ENCODE results near the gene STIM1.
A peak's percentile ranks its signal among the peaks of the same experiment; 100 is the strongest.
"Not testable (repeated sequence)": the region's sequence is repeated elsewhere in the genome, so short reads cannot be mapped to it uniquely, and the experiment has no call there.

STIM1 gene

DNA sequence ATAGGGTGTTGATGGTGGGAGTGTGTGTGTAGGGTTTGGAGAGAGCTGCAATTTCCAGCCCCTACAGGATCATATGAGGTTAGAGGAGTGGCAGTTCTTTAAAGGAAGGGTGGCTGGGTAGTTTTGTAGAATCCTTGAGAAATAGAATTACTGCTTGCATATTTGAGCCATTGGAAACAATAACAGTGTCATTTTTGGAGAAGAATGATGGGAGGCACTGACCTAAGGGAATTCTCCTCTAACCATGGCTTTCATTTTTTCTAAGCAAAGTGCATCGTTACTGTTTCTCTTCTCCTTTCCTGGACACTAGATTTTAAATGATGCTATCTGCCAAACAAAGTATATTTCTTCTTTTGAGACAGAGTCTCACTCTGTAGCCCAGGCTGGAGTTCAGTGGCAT, 172.3 kb downstream of the STIM1 start:
- in situ Hi-C loops (cut with MboI; ENCODE audit: low pct_unique_long_range_greater_than_20kb, low sequenced_read_pairs) = no loop called here
- no peak for DNase-seq

DNA sequence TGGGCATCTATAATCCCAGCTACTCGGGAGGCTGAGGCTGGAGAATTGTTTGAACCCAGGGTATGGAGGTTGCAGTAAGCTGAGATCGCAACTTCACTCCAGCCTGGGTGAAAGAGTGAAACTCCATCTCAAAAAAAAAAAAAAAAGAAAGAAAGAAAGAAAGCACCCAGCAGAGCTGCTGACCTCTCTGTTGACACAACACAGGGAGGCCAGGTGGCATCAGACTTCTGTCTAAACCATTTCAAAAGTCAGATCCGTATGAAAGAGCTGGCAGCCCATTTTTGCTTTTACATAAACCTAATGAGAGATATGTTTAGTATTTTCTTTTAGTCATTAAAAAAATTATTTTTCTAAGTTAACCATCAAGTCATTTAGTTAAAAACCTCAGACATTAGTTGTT, 174.7 kb downstream of the STIM1 start:
- in situ Hi-C loops (cut with MboI; ENCODE audit: low pct_unique_long_range_greater_than_20kb, low sequenced_read_pairs) = no loop called here
- DNase-seq = no peak

DNA sequence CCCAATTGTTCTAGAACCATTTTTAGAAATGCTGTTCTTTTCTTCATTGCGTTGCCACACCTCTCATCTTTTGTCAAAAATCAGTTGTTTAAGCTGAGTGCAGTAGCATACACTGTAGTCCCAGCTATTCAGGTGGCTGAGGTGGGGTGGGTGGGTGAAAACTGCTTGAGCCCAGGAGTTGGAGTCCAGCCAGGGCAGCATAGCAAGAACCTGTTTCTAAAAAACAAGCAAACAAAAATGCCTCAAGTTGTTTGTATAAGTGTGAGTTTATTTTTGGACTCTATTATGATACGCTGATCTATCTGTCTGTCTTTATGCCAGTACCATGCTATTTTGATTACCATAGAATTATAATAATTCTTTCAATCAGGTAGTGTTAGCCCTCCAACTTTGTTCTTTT, 176.6 kb downstream of the STIM1 start:
- no peak for DNase-seq
- in situ Hi-C loops (cut with MboI; ENCODE audit: low pct_unique_long_range_greater_than_20kb, low sequenced_read_pairs) = no loop called here

DNA sequence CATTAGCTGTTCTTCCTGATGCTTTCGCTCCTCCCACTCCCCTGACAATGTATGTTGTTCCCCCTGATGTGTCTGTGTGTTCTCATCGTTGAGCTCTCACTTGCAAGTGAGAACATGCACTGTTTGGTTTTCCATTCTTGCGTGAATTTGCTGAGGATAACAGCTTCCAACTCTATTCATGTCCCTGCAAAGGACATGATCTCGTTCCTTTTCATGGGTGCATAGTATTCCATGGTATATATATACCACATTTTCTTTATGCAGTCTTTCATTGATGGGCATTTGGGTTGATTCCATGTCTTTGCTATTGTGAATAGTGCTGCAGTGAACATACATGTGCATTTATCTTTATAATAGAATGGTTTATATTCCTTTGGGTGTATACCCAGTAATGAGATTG, 180.5 kb downstream of the STIM1 start:
- no peak for DNase-seq
- in situ Hi-C loops (cut with MboI; ENCODE audit: low pct_unique_long_range_greater_than_20kb, low sequenced_read_pairs) = no loop called here

DNA sequence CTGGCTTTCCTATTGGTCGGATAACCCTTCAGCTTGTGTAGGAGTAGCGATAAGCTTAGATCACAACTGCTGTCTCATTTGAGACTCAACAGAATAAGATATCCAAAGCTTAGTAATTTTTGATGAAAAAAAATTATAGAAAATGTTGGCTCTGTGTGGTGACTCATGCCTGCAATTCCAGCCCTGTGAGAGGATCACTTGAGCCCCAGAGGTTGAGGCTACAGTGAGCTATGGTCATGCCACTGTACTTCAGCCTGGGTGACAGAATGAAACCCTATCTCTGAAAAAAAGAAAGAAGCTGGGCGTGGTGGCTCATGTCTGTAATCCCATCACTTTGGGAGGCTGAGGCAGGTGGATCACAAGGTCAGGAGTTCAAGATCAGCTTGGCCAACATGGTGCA, 183.5 kb downstream of the STIM1 start:
- DNase-seq = no peak
- in situ Hi-C loops (cut with MboI; ENCODE audit: low pct_unique_long_range_greater_than_20kb, low sequenced_read_pairs) = no loop called here

DNA sequence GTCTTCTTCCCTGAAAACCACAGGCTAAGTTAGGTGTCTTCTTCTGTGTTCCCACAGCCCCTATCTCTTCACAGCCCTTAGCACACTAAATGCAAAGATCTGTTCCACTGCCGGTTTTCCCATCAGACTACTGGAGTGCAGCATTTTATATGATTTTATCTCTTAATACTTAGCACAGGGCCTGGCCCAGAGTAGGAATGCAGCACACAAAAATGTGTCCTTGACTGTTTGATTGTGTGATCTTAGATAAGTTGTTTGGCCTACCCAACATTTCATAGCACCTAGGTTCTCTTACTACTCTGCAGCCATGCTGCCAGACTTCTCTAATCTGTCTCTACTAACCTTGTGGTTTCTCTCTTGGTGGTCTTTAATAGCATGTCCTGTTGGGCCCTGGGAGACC, 185.0 kb downstream of the STIM1 start:
- no peak for DNase-seq
- in situ Hi-C loops (cut with MboI; ENCODE audit: low pct_unique_long_range_greater_than_20kb, low sequenced_read_pairs) = no loop called here

DNA sequence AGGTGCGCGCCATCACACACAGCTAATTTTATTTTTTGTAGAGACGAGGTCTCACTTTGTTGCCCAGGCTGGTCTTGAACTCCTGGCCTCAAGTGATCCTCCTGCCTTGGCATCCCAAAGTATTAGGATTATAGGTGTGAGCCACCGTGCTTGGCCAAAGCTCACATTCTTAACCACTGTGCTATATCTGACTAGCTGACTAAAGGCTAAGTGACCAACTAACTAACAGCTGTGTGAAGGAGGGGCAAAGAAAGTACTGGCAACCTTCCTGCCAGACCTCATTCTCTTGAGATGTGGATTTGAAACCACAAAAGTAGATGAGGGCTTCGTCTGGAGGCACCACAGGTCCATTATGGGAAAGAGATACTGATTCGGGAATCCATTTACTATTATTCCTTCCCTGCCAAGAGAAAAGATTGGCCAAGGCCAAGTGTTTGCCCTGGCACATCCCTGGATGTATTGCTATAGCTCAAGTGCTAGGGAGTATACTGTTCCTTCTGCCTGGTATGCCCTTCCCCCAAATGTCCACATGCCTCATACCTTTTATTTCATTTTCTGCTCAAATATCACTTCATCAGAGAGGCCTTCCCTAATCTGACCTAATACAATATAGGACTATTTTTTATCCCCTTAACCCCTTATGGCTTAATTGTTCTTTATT, 186.4 kb downstream of the STIM1 start:
- no peak for DNase-seq
- in situ Hi-C loops (cut with MboI; ENCODE audit: low pct_unique_long_range_greater_than_20kb, low sequenced_read_pairs) = no loop called here

DNA sequence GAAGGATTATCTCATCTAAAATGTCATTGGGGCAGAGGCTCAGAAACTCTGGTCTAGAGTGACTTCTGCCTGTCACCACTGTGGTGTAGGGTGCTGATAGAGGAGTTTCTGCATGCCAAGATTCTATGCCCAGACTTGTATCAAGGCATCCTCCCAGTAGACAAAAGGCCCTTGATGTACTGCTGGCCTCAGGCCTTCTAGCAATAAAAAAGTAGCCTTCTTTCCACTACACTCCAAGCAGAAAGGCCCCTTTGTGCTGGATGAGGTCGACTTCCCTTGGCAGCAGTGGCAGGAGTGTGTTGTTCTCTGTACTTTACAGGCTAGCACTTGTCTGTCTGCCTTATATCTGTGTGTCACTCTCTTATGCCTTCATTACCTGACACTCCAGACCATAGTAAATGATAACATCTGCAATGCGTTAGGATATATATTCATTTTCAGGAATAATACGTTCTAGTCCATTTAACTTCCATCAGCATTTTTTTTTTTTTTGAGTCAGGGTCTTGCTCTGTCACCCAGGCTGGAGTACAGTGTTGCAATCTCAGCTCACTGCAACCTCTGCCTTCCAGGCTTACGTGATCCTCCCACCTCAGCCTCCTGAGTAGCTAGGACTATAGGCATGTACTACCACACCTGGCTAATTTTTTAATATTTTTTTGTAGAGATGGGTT, 189.6 kb downstream of the STIM1 start:
- in situ Hi-C loops (cut with MboI; ENCODE audit: low pct_unique_long_range_greater_than_20kb, low sequenced_read_pairs) = no loop called here
- DNase-seq = no peak

DNA sequence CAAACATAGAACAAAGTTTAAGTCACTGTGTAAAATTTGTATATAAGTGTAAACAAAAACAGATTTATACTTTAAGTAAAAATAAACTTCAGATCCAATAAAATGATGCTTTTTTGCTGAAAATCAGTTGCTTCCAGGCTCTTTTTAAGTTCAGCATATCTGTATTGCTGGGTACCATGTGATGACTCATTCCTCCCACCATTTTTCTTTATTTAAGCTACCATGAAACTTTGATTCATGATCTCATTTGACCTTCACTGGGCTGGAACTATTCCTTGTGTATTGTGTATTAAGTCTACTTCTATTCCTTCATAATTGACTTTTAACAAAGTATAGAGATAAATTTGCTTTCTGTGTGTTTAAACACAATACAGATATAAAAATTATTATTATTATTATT, 192.9 kb downstream of the STIM1 start:
- in situ Hi-C loops (cut with MboI; ENCODE audit: low pct_unique_long_range_greater_than_20kb, low sequenced_read_pairs) = no loop called here
- no peak for DNase-seq

DNA sequence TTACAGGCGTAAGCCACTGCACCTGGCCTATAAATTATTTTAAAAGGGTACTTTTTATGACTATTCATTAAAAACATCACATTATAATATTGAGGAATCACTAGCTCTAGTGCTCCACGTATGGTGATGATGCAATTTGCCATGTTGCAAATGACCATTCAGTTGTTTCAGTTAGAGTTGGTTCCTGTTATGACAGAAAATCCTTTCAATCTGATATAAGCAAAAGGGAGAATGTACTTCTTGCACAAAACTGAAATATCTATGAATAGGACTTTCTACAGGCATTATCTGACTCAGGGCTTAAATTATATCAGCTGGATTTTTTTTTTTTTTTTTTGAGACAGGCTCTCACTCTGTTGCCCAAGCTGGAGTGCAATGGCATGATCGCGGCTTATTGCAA, 193.5 kb downstream of the STIM1 start:
- DNase-seq = peak; percentile 12
- in situ Hi-C loops (cut with MboI; ENCODE audit: low pct_unique_long_range_greater_than_20kb, low sequenced_read_pairs) = no loop called here

DNA sequence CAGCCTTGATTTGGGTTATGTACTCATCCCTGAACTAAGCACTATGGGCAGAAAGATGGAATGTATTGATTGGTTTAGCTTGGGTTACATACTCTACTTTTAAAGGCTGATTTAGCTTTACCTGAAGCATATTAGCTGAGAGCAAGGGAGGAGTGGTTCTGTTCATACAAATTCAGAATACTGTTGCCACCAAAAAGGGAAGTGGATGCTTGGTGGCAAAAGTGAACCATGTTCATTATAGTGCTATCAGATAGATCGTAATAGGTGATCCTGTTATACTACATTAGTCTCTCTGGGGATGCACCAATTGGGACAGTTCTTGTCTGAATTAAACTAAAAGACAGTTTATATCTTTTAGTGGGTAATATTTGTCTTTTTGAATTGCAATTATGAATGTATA, 194.7 kb downstream of the STIM1 start:
- DNase-seq = no peak
- in situ Hi-C loops (cut with MboI; ENCODE audit: low pct_unique_long_range_greater_than_20kb, low sequenced_read_pairs) = no loop called here

DNA sequence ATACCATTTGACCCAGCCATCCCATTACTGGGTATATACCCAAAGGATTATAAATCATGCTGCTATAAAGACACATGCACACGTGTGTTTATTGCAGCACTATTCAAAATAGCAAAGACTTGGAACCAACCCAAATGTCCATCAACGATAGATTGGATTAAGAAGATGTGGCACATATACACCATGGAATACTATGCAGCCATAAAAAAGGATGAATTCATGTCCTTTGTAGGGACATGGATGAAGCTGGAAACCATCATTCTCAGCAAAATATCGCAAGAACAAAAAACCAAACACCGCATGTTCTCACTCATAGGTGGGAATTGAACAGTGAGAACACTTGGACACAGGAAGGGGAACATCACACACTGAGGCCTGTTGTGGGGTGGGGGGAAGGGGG, 197.7 kb downstream of the STIM1 start:
- DNase-seq; in situ Hi-C loops (cut with MboI; ENCODE audit: low pct_unique_long_range_greater_than_20kb, low sequenced_read_pairs): not testable (repeated sequence)

DNA sequence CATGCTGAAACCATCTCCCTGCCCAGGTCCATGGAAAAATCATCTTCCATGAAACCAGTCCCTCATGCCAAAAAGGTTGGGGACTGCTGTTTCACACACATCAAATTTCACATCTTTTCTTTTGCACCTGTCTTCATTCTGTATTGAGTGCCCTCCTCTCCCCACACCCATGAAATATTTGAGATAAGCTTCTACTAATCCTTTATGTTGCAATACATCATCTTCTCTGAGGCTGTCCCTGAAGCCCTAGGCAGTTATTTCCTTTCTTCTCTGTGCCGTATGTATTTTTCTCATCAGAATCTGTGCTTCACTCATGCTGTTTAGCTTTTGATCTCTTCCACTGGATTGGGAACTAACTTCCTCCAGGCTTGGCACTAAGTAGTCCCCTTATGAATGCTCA, 199.2 kb downstream of the STIM1 start:
- no peak for DNase-seq
- in situ Hi-C loops (cut with MboI; ENCODE audit: low pct_unique_long_range_greater_than_20kb, low sequenced_read_pairs) = no loop called here

DNA sequence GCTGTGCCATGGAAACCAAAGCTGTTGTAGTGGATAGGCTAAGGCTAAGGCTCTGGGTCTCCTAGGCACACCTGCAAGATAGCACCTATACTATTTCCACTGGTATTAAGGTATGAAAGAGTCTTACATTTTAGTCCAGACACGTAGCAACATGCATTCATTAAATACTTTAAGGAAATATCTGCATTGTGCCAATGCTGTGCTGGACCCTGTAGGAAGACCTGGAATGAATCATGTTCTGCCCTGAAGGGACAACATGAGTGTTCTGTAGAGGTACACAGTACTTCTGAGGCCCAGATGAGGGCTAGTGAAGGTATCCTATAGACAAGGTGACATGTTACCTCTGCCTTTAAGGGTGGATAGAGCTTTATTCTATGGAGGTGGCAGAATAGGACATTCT, 204.0 kb downstream of the STIM1 start:
- no peak for DNase-seq
- in situ Hi-C loops (cut with MboI; ENCODE audit: low pct_unique_long_range_greater_than_20kb, low sequenced_read_pairs) = no loop called here

DNA sequence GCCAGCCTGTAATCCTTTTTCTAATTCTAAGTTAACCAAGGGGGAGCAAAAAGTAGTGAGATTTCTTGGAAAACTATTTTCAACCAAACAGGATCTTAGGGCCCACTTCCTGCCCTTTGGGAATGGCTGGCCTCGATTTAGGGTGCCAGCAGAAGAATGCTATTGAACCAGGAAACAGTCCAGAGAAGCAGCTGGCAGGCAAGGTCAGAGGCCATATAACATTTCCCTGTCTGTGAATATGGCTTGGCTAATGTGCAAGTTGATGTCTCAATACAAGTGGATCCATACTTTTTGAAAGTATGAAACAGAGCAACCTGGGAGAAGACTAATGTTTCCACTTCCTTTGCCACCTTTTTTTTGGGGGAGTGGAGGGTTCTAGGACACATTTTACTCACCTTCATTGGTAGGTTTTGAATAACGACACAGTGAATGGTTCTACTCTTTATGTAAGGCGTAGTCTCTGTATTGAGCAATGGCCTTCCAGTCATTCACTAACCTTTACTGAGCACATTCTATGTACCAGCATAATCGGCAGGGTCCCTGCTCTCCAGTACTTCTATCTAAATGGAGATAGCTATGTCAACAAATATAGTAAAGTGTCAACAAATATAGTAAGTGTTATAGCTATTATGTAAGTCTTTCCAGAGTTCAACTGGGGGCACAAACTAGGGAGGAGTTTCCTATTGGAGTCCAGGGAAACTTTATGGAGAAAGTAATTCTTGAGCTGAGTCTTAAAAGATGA, 204.9 kb downstream of the STIM1 start:
- DNase-seq = no peak
- in situ Hi-C loops (cut with MboI; ENCODE audit: low pct_unique_long_range_greater_than_20kb, low sequenced_read_pairs) = loop anchor here (10.0 kb wide), 1 partner anchor 206 kb away; the partner anchor contains the start of gene STIM1

DNA sequence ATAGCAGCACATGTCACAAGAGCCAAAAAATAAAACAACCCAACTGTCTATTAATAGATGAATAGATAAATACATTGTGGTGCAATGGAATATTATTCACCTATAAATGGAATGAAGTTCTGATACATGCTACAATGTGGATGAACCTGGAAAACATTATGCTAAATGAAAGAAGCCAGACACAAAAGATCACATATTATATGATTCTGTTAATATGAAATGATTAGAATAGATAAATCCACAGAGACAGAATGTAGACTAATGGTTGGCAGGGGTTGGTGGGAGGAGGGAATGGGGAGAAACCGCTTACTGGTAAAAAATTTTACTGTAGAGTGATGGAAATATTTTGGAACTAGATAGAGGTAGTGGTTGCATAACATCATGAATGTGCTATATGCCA, 206.2 kb downstream of the STIM1 start:
- in situ Hi-C loops (cut with MboI; ENCODE audit: low pct_unique_long_range_greater_than_20kb, low sequenced_read_pairs) = loop anchor here (10.0 kb wide), 1 partner anchor 207 kb away; the partner anchor contains the start of gene STIM1
- DNase-seq = no peak

DNA sequence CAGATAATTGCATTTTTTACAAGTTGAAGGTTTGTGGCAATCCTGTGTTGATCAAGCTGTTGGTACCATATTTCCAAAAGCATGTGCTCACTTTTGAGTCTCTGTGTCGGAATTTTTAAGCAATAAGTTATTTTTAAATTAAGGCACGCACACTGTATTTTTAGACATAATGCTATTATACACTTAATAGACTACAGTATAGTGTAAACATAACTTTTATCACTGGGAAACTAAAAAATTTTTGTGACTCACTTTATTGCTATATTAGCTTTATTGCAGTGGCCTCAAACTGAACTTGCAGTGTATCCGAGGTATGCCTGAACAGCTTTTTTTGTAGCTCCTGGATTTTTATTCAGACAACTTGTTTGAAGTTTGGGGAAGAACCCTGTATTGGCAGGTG, 207.9 kb downstream of the STIM1 start:
- in situ Hi-C loops (cut with MboI; ENCODE audit: low pct_unique_long_range_greater_than_20kb, low sequenced_read_pairs) = loop anchor here (10.0 kb wide), 1 partner anchor 209 kb away; the partner anchor contains the start of gene STIM1
- no peak for DNase-seq

DNA sequence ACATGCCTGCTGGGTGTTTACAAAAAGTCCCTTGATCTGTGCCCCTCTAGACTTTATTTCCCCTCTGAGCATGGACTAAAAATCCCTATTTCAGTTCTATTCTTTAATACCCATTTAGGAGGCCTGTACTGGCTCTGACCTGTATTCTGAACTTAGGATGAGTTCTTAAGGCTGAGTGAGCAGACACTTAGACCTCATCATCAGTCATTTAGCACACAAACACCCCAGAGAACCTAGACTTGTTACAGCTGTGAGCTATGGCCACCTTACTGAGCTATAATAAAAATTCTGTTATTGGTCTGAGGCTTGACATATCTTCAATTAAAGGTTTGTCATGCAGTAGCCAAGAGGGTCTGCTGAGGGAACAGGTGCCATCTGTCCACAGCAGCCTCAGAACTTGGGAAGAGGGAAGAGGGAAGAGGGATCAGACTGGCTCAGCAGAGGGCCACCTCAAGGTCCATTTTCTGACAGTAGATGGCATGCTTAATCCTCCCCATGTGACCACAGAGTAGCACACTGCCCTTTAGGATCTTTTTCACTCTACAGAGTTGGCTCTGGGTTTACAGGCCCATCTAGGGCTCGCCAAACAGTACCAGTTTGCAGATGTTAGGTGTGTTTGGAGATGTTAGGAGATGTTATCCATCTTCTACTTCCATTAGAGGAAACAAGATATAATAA, 209.0 kb downstream of the STIM1 start:
- no peak for DNase-seq
- in situ Hi-C loops (cut with MboI; ENCODE audit: low pct_unique_long_range_greater_than_20kb, low sequenced_read_pairs) = loop anchor here (10.0 kb wide), 1 partner anchor 210 kb away; the partner anchor contains the start of gene STIM1

DNA sequence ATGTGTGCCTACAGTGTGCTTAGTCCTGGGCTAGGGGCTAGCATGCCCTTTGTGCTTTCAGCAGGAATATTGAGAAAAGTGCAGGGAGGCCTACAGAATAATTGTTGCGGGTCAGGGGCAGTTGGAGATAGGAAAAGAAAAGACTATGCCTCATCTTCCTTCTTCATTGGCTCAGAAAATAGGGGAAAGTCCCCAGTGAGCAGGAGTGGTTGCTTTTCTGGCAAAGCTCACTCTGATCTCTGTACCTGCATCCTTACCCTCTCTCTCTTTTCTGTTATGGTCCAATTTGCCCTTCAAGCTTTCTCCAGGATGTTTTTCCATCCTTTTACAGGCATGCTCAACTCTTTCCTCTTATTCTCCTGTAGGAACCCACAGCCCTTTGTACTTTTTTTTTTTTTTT, 209.6 kb downstream of the STIM1 start:
- in situ Hi-C loops (cut with MboI; ENCODE audit: low pct_unique_long_range_greater_than_20kb, low sequenced_read_pairs) = loop anchor here (10.0 kb wide), 1 partner anchor 210 kb away; the partner anchor contains the start of gene STIM1

More for the DNA sequence above, 209.6 kb downstream of the STIM1 start:
- DNase-seq = no peak

Data from KBM-7 (cell line).